ENCODE results near the gene KRT73.

The KRT73 gene

DNA sequence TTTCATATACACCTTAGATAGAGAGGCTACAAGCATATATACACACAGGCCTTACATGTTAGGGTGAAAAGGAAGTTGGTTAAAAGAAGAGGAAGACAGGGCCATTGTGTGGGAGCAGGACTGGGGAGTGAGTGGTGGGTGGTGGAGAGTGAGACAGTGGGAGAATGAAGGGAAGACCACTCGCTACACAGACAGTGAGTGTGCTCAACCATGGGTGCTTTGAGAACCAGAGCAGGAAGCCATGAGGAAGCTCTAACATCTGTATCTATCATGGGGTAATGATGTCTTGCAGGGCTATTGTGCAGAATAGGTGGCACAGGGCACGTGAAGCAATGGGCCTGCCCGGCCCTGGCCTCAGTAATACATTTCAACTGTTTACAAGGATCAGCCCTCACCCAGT is 33.3 kb downstream of the KRT73 start:
- no peak for DNase-seq (ENCODE audit: low read depth)
- TF ChIP-seq, protein P1, sequence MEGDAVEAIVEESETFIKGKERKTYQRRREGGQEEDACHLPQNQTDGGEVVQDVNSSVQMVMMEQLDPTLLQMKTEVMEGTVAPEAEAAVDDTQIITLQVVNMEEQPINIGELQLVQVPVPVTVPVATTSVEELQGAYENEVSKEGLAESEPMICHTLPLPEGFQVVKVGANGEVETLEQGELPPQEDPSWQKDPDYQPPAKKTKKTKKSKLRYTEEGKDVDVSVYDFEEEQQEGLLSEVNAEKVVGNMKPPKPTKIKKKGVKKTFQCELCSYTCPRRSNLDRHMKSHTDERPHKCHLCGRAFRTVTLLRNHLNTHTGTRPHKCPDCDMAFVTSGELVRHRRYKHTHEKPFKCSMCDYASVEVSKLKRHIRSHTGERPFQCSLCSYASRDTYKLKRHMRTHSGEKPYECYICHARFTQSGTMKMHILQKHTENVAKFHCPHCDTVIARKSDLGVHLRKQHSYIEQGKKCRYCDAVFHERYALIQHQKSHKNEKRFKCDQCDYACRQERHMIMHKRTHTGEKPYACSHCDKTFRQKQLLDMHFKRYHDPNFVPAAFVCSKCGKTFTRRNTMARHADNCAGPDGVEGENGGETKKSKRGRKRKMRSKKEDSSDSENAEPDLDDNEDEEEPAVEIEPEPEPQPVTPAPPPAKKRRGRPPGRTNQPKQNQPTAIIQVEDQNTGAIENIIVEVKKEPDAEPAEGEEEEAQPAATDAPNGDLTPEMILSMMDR (IDR thresholded peaks at IDR 0.05; ENCODE audit: control insufficient read depth, extremely low read depth, insufficient read depth), result no peak
- H3K4me3 ChIP-seq (ENCODE audit: low read depth, low read length), result no peak overlapping the region

DNA sequence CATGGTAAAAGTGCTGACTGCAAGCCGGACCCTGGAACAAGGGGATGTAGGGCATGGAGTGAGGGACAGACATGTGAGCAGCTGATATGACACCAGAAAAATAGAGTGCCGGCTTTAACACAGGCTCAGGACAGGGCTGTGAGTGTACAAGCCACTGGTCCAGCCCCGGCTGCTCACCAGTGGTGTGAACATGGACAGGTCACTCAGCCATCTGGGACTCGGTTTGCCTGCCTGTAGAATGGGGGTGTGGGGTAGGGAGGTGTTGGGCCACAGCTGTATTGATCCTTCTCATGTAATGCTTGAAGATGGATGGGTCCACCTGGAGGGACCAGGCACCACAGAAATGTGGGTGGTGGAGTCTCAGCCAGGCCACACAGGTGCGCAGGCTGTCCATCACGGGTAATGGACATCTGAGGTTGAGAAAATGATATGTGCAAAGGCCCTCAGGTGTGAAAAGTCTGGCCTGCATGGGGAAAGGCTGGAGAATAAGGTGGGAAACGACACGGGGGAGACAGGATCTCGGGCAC is 34.1 kb downstream of the KRT73 start:
- no peak for DNase-seq (ENCODE audit: low read depth)
- no peak overlapping the region for H3K4me3 ChIP-seq (ENCODE audit: low read depth, low read length)
- TF ChIP-seq, protein P1 (IDR thresholded peaks at IDR 0.05; ENCODE audit: control insufficient read depth, extremely low read depth, insufficient read depth), result no peak

DNA sequence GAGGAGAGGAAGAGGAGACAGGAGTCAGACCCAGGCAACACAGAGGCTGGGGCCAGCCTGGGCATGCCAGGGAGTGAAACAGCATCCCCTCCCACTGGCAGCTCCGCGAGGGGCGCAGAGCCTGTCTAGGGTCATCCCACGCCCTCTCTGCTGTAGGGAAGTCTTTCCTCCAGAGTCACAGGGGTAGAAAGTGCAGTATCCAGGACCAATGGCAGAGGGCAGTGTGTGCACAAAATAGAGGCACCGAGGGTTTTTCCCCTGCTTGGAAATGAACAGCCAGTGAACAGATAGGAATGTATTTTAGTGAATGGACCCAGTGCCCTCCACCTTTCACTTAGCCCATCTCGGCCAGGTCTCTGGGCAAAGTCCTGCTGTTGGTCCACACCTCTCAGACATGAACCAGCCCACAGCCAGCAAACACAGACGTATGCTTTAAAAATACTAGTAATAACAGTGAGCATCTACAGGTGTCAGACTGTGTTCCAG is 35.3 kb downstream of the KRT73 start:
- no peak overlapping the region for H3K4me3 ChIP-seq (ENCODE audit: low read depth, low read length)
- TF ChIP-seq, protein P1 (IDR thresholded peaks at IDR 0.05; ENCODE audit: control insufficient read depth, extremely low read depth, insufficient read depth), result peak; percentile 94
- DNase-seq (ENCODE audit: low read depth), result no peak

DNA sequence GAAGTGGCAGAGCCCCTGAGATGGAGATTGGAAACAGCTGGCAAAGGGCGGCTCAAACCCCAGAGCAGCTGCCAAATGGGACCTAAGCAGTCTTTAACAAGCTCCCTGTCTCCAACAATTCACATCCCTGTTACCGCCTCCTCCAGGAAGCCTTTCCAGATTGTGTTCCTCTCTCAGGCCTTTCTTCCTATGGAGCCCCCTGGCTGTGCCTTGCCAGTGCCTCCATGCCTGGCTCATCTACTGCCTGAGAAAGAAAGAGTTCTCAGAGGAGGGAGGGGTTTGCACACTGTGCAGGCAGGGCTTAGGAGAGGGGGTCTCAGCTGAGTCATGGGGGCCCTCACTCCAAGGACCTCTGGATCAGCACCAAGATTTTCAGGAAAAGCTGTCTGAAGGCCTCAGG is 35.9 kb downstream of the KRT73 start:
- no peak overlapping the region for H3K4me3 ChIP-seq (ENCODE audit: low read depth, low read length)
- DNase-seq (ENCODE audit: low read depth), result no peak
- TF ChIP-seq, protein P1 (IDR thresholded peaks at IDR 0.05; ENCODE audit: control insufficient read depth, extremely low read depth, insufficient read depth), result no peak

DNA sequence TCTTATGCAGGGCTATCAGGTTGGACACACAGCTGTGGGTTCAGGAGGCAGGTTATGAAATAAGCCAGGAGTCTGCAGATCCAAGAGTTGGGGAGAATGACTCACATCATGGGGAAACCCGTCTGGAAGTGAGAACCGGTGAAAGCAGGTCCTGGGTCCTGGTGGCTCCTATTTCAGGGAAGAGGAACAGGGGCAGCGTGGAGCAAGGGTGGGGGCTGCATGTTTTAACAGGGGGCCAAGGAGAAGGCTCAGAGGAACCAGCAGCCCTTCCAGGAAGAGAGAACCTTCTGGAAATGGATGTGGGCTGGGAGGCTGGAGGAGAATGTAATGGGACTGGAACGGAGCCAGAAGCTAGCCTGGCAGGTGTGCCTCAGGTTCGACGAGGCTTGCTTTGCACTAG is 36.9 kb downstream of the KRT73 start:
- no peak for DNase-seq (ENCODE audit: low read depth)
- H3K4me3 ChIP-seq (ENCODE audit: low read depth, low read length), result no peak overlapping the region

DNA sequence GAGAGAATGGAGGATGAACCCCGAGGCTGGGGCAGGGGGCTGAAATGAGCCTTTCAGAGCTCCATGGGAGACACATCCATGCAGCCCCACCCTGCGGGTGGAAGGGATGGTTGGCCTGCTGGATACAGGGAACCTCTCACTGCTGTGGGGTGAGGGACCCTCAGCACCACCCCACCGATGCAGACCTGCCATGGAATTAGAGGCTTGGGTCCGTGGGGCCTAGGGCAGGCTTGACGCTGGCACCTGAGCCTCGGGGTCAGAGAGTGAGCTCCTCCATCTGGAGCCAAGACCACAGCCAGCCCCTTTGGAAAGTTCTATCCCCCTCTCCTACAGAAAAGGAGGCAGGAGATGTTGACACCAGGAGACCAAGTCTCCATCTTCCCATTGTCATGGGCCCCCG is 37.3 kb downstream of the KRT73 start:
- no peak for DNase-seq (ENCODE audit: low read depth)
- TF ChIP-seq, protein P1 (IDR thresholded peaks at IDR 0.05; ENCODE audit: control insufficient read depth, extremely low read depth, insufficient read depth), result no peak

More for the DNA sequence above, 36.9 kb downstream of the KRT73 start:
- TF ChIP-seq, protein P1 (IDR thresholded peaks at IDR 0.05; ENCODE audit: control insufficient read depth, extremely low read depth, insufficient read depth), result no peak

DNA sequence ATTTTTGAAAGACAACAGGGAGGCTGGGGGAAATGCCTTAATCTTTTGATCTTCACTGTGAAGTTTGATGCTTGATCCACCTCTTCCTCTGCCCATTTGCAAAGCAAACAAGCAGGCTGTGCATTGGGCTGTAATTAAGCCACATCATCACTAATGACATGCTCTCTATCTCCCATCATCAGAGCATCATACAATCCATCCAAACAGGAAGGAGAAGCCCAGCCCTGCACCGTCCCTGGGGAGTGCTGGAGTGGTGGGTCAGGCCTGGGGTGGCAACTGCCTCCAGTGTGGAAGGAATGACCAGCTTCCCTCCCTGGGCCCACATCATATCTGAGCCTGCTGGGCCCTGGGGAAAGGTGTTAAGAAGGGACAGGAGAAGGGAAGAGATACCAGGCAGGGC is 37.9 kb downstream of the KRT73 start:
- DNase-seq (ENCODE audit: low read depth), result no peak
- TF ChIP-seq, protein P1 (IDR thresholded peaks at IDR 0.05; ENCODE audit: control insufficient read depth, extremely low read depth, insufficient read depth), result no peak
- H3K4me3 ChIP-seq (ENCODE audit: low read depth, low read length), result no peak overlapping the region

More for the DNA sequence above, 37.3 kb downstream of the KRT73 start:
- no peak overlapping the region for H3K4me3 ChIP-seq (ENCODE audit: low read depth, low read length)
